Medulla oblongata (tissue), 1 donor: Measurements from ENCODE around the gene ABI1.

Experiments
- DNase-seq: peaks from one replicate; pipeline ENCODE4 v3.0.0-alpha.2; 2015; ENCODE audit errors: extremely low spot score

ABI1 gene

GRCh38 chr10:26714415-26715136 lies 146.2 kb downstream of the ABI1 start:
- DNase-seq = no peak

GRCh38 chr10:26711324-26711723 lies 149.4 kb downstream of the ABI1 start:
- no peak for DNase-seq

- no peak for DNase-seq
These were observed 153.8 kb downstream of the ABI1 start for GRCh38 chr10:26706936-26707335.

GRCh38 chr10:26706206-26706605 lies 154.6 kb downstream of the ABI1 start:
- DNase-seq = no peak

GRCh38 chr10:26703974-26704373 lies 156.8 kb downstream of the ABI1 start:
- DNase-seq = no peak

GRCh38 chr10:26703096-26703495 lies 157.7 kb downstream of the ABI1 start:
- DNase-seq = no peak

- DNase-seq = no peak
These were observed 159.7 kb downstream of the ABI1 start for GRCh38 chr10:26700884-26701630.

GRCh38 chr10:26699631-26700030 lies 161.1 kb downstream of the ABI1 start:
- no peak for DNase-seq

- no peak for DNase-seq
These were observed 161.8 kb downstream of the ABI1 start for GRCh38 chr10:26698909-26699308.

- DNase-seq = no peak
These were observed 162.7 kb downstream of the ABI1 start for GRCh38 chr10:26697922-26698608.

GRCh38 chr10:26697163-26697921 lies 163.4 kb downstream of the ABI1 start, which contains the start of gene PDSS1:
Gene PDSS1 (plus strand): TSS chr10:26697701. CDS start chr10:26697712, 11 bp downstream.
- peak; percentile 79 for DNase-seq

GRCh38 chr10:26696786-26697162 lies 164.0 kb downstream of the ABI1 start:
- no peak for DNase-seq
